ENCODE results near the gene PTPRM. TPM values are rescaled to one million over a fixed set of nuclear protein-coding genes. Genes with fewer than 3 reads are reported as not detected.

PTPRM gene
- polyA plus RNA-seq, 4 donors: 2.2 to 31.4 (median 18.1) TPM

DNA sequence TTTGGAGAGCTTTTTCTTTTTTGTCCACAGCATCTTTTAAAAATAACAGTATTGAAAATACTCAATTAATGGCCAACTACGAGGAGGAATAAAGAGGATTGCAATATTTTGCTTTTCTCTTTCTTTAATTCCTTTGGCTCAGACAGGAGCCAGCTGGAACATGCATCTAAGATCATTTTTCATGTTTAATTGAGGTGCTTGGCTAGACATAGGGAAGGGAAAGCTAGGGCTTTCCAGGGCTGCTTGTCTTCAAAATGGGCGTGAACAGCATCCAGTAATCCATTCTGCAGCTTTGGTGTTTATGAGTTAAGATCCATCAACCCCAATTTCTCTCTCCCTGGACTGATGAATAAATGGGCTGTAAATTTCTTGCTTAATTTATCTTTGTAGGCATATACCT is 323.0 kb downstream of the PTPRM start:
- Histone ChIP-seq H3K27me3 (ENCODE audit: control insufficient read depth in 3 of 3, insufficient read depth in 3 of 3, low read length in 3 of 3) (no peaks in the 10 kb centered on the region), H3K9me3 (ENCODE audit: control insufficient read depth in 2 of 2, insufficient read depth in 1 of 2, low read depth in 1 of 2, low read length in 1 of 2) (no peaks in the 10 kb centered on the region), H3K27ac (ENCODE audit: low read depth in 1 of 3, low read length in 2 of 3) (no peak overlapping the region), H3K36me3 (ENCODE audit: control insufficient read depth in 3 of 3, insufficient read depth in 2 of 3, low read depth in 1 of 3, low read length in 3 of 3) (peaks cover 0 to 3% (median 0%) of the 10 kb centered on the region in 3 donors), H3K4me1 (ENCODE audit: control insufficient read depth in 3 of 3, insufficient read depth in 2 of 3, low read depth in 1 of 3, low read length in 2 of 3) (no peaks in the 10 kb centered on the region), H3K4me3 (ENCODE audit: low read depth in 1 of 3, low read length in 3 of 3) (no peak overlapping the region)
- FAIRE-seq: no peak
- 51 to 85% (median 70%) methylated on average over 2 of the region's 2 CpGs for WGBS, 3 donors
- DNase-seq: no peak

DNA sequence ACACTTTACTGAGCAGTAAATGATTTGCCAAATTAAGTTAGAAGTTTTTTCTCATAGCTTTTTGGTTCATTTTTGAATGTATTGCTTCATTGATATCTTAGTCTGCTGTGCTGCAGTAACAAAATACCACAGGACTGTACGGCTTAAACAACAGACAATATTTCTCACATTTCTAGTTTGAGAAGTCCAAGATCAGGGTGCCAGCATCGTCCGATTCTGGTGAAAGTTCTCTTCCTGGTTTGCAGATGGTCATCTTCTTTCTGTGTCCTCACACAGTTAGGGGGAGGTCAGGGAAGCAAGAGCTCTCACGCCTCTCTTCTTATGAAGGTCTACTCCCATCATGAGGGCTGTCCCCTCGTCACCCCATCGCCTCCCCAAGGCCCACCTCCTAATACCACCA is 325.4 kb downstream of the PTPRM start:
- 91 to 96% (median 93%) methylated on average over 6 of the region's 6 CpGs for WGBS, 3 donors
- peaks cover 0 to 3% (median 0%) of the 10 kb centered on the region in 3 donors for H3K36me3 ChIP-seq (ENCODE audit: control insufficient read depth in 3 of 3, insufficient read depth in 2 of 3, low read depth in 1 of 3, low read length in 3 of 3)
- no peak for DNase-seq
- FAIRE-seq: no peak
- H3K9me3 ChIP-seq (ENCODE audit: control insufficient read depth in 2 of 2, insufficient read depth in 1 of 2, low read depth in 1 of 2, low read length in 1 of 2): no peaks in the 10 kb centered on the region
- H3K4me1 ChIP-seq (ENCODE audit: control insufficient read depth in 3 of 3, insufficient read depth in 2 of 3, low read depth in 1 of 3, low read length in 2 of 3): no peaks in the 10 kb centered on the region
- H3K27me3 ChIP-seq (ENCODE audit: control insufficient read depth in 3 of 3, insufficient read depth in 3 of 3, low read length in 3 of 3): no peaks in the 10 kb centered on the region
- no peak overlapping the region for H3K27ac ChIP-seq (ENCODE audit: low read depth in 1 of 3, low read length in 2 of 3)
- H3K4me3 ChIP-seq (ENCODE audit: low read depth in 1 of 3, low read length in 3 of 3): no peak overlapping the region

- Histone ChIP-seq H3K4me3 (ENCODE audit: low read depth in 1 of 3, low read length in 3 of 3) (no peak overlapping the region), H3K27me3 (ENCODE audit: control insufficient read depth in 3 of 3, insufficient read depth in 3 of 3, low read length in 3 of 3) (no peaks in the 10 kb centered on the region), H3K4me1 (ENCODE audit: control insufficient read depth in 3 of 3, insufficient read depth in 2 of 3, low read depth in 1 of 3, low read length in 2 of 3) (no peaks in the 10 kb centered on the region), H3K27ac (ENCODE audit: low read depth in 1 of 3, low read length in 2 of 3) (no peak overlapping the region), H3K36me3 (ENCODE audit: control insufficient read depth in 3 of 3, insufficient read depth in 2 of 3, low read depth in 1 of 3, low read length in 3 of 3) (no peaks in the 10 kb centered on the region), H3K9me3 (ENCODE audit: control insufficient read depth in 2 of 2, insufficient read depth in 1 of 2, low read depth in 1 of 2, low read length in 1 of 2) (no peaks in the 10 kb centered on the region)
- no peak for FAIRE-seq
- no peak for DNase-seq
- WGBS, 3 donors: 83 to 90% (median 90%) methylated on average over 1 of the region's 1 CpG
Observed at GRCh38 chr18:7894592-7894991, 327.5 kb downstream of the PTPRM start.

DNA sequence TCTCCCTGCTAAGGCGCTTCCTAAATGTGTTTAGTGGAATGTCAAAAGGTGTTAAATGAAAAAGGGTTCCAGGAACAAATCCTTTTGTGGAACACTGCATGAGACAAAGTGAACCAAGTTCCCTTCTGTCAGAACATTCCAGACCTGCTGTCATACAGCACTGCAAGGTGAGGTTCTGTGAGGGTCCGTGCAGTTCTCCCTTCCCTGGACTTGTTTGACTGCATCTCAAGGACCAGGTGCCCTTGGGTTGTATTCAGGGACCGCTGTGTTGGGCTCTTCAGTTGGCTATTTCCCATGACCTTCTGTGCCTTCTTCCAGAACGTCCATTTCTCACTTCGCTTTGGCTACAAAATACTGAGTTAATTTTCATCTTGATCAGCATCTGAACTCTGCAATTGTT is 328.2 kb downstream of the PTPRM start:
- DNase-seq (no peak), FAIRE-seq (no peak)
- Histone ChIP-seq H3K9me3 (ENCODE audit: control insufficient read depth in 2 of 2, insufficient read depth in 1 of 2, low read depth in 1 of 2, low read length in 1 of 2) (no peaks in the 10 kb centered on the region), H3K27ac (ENCODE audit: low read depth in 1 of 3, low read length in 2 of 3) (no peak overlapping the region), H3K4me3 (ENCODE audit: low read depth in 1 of 3, low read length in 3 of 3) (no peak overlapping the region), H3K36me3 (ENCODE audit: control insufficient read depth in 3 of 3, insufficient read depth in 2 of 3, low read depth in 1 of 3, low read length in 3 of 3) (no peaks in the 10 kb centered on the region), H3K27me3 (ENCODE audit: control insufficient read depth in 3 of 3, insufficient read depth in 3 of 3, low read length in 3 of 3) (no peaks in the 10 kb centered on the region), H3K4me1 (ENCODE audit: control insufficient read depth in 3 of 3, insufficient read depth in 2 of 3, low read depth in 1 of 3, low read length in 2 of 3) (no peaks in the 10 kb centered on the region)
- WGBS, 3 donors: 88% methylated on average over 5 of the region's 5 CpGs

- Histone ChIP-seq H3K4me3 (ENCODE audit: low read depth in 1 of 3, low read length in 3 of 3) (no peak overlapping the region), H3K27ac (ENCODE audit: low read depth in 1 of 3, low read length in 2 of 3) (no peak overlapping the region), H3K36me3 (ENCODE audit: control insufficient read depth in 3 of 3, insufficient read depth in 2 of 3, low read depth in 1 of 3, low read length in 3 of 3) (no peaks in the 10 kb centered on the region), H3K27me3 (ENCODE audit: control insufficient read depth in 3 of 3, insufficient read depth in 3 of 3, low read length in 3 of 3) (no peaks in the 10 kb centered on the region), H3K4me1 (ENCODE audit: control insufficient read depth in 3 of 3, insufficient read depth in 2 of 3, low read depth in 1 of 3, low read length in 2 of 3) (no peaks in the 10 kb centered on the region), H3K9me3 (ENCODE audit: control insufficient read depth in 2 of 2, insufficient read depth in 1 of 2, low read depth in 1 of 2, low read length in 1 of 2) (no peaks in the 10 kb centered on the region)
- WGBS, 3 donors: 63 to 74% (median 68%) methylated on average over 3 of the region's 3 CpGs
- DNase-seq (no peak), FAIRE-seq (no peak)
Observed at GRCh38 chr18:7896161-7896560, 329.0 kb downstream of the PTPRM start.

GRCh38 chr18:7896805-7897518 is 329.8 kb downstream of the PTPRM start:
- H3K36me3 ChIP-seq (ENCODE audit: control insufficient read depth in 3 of 3, insufficient read depth in 2 of 3, low read depth in 1 of 3, low read length in 3 of 3): no peaks in the 10 kb centered on the region
- 83 to 92% (median 91%) methylated on average over 6 of the region's 6 CpGs for WGBS, 3 donors
- H3K4me1 ChIP-seq (ENCODE audit: control insufficient read depth in 3 of 3, insufficient read depth in 2 of 3, low read depth in 1 of 3, low read length in 2 of 3): no peaks in the 10 kb centered on the region
- H3K27ac ChIP-seq (ENCODE audit: low read depth in 1 of 3, low read length in 2 of 3): no peak overlapping the region
- DNase-seq (no peak), FAIRE-seq (no peak)
- no peak overlapping the region for H3K4me3 ChIP-seq (ENCODE audit: low read depth in 1 of 3, low read length in 3 of 3)
- no peaks in the 10 kb centered on the region for H3K9me3 ChIP-seq (ENCODE audit: control insufficient read depth in 2 of 2, insufficient read depth in 1 of 2, low read depth in 1 of 2, low read length in 1 of 2)
- no peaks in the 10 kb centered on the region for H3K27me3 ChIP-seq (ENCODE audit: control insufficient read depth in 3 of 3, insufficient read depth in 3 of 3, low read length in 3 of 3)

DNA sequence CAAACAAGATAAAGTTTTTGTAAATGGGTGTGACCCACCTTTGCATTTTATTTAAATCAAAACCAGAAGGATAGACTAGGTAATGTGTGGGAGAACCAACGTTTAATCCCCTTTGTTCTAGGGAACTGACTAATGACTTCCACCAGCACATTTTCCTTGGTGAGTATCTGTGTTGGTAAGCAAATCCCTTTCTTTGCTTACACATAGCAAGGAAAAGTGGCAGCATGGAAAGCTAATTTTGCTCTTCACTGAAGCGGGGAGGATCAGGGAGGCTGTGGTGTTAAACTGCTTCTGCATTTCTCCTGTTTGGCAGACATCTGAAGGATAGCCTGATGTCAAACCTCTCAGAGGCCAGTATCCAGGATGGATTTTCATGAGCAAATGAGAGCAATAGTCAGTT is 331.1 kb downstream of the PTPRM start:
- H3K9me3 ChIP-seq (ENCODE audit: control insufficient read depth in 2 of 2, insufficient read depth in 1 of 2, low read depth in 1 of 2, low read length in 1 of 2): no peaks in the 10 kb centered on the region
- H3K36me3 ChIP-seq (ENCODE audit: control insufficient read depth in 3 of 3, insufficient read depth in 2 of 3, low read depth in 1 of 3, low read length in 3 of 3): no peaks in the 10 kb centered on the region
- H3K27ac ChIP-seq (ENCODE audit: low read depth in 1 of 3, low read length in 2 of 3): no peak overlapping the region
- FAIRE-seq (no peak), DNase-seq (no peak)
- H3K27me3 ChIP-seq (ENCODE audit: control insufficient read depth in 3 of 3, insufficient read depth in 3 of 3, low read length in 3 of 3): no peaks in the 10 kb centered on the region
- H3K4me1 ChIP-seq (ENCODE audit: control insufficient read depth in 3 of 3, insufficient read depth in 2 of 3, low read depth in 1 of 3, low read length in 2 of 3): no peaks in the 10 kb centered on the region
- no peak overlapping the region for H3K4me3 ChIP-seq (ENCODE audit: low read depth in 1 of 3, low read length in 3 of 3)
- WGBS, 3 donors: 70 to 81% (median 72%) methylated on average over 2 of the region's 2 CpGs

DNA sequence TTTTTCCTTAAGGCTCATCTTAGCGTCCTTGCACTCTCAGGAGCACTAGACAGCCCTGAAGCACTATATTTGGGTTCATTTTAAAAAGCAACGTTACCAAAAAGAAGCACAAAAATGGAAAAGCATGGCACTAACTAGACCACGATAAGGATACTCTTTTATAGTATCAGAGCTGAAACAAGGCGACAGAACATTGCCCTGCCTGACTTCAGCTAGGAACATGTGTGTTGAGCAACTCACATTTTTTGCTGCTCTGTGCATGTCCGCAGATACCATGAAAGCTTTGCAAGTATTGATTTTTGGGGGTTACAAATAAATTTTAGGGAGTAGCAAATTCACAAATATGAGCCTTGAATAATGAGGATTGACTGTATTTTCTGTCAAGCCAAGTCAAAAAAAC is 332.0 kb downstream of the PTPRM start:
- no peak for FAIRE-seq
- H3K9me3 ChIP-seq (ENCODE audit: control insufficient read depth in 2 of 2, insufficient read depth in 1 of 2, low read depth in 1 of 2, low read length in 1 of 2): no peaks in the 10 kb centered on the region
- no peak overlapping the region for H3K4me3 ChIP-seq (ENCODE audit: low read depth in 1 of 3, low read length in 3 of 3)
- H3K27me3 ChIP-seq (ENCODE audit: control insufficient read depth in 3 of 3, insufficient read depth in 3 of 3, low read length in 3 of 3): no peaks in the 10 kb centered on the region
- WGBS, 3 donors: 82 to 92% (median 90%) methylated on average over 5 of the region's 5 CpGs
- no peaks in the 10 kb centered on the region for H3K36me3 ChIP-seq (ENCODE audit: control insufficient read depth in 3 of 3, insufficient read depth in 2 of 3, low read depth in 1 of 3, low read length in 3 of 3)
- no peak for DNase-seq
- H3K4me1 ChIP-seq (ENCODE audit: control insufficient read depth in 3 of 3, insufficient read depth in 2 of 3, low read depth in 1 of 3, low read length in 2 of 3): no peaks in the 10 kb centered on the region
- no peak overlapping the region for H3K27ac ChIP-seq (ENCODE audit: low read depth in 1 of 3, low read length in 2 of 3)

DNA sequence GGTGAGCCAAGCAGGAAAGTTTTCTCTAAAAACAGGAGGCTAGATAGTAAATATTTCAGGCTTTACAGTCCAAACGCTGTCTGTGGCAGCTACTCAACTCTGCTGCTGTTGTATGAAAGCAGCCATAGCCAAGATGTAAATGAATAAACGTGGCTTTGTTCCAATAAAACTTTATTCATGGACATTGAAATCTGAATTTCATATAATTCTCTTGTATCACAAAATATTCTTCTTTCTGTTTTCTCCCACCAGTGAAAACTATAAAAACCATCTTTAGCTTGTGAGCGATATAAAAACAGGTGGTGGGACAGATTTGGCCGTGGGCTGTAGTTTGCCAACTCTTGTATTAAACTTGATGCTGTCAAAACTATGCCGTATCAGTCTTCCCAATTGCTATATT is 333.0 kb downstream of the PTPRM start:
- Histone ChIP-seq H3K27me3 (ENCODE audit: control insufficient read depth in 3 of 3, insufficient read depth in 3 of 3, low read length in 3 of 3) (no peaks in the 10 kb centered on the region), H3K36me3 (ENCODE audit: control insufficient read depth in 3 of 3, insufficient read depth in 2 of 3, low read depth in 1 of 3, low read length in 3 of 3) (no peaks in the 10 kb centered on the region), H3K4me1 (ENCODE audit: control insufficient read depth in 3 of 3, insufficient read depth in 2 of 3, low read depth in 1 of 3, low read length in 2 of 3) (no peaks in the 10 kb centered on the region), H3K27ac (ENCODE audit: low read depth in 1 of 3, low read length in 2 of 3) (no peak overlapping the region), H3K9me3 (ENCODE audit: control insufficient read depth in 2 of 2, insufficient read depth in 1 of 2, low read depth in 1 of 2, low read length in 1 of 2) (no peaks in the 10 kb centered on the region), H3K4me3 (ENCODE audit: low read depth in 1 of 3, low read length in 3 of 3) (no peak overlapping the region)
- no peak for DNase-seq
- no peak for FAIRE-seq
- WGBS, 3 donors: 84 to 87% (median 87%) methylated on average over 5 of the region's 5 CpGs
